ENCODE results near the gene CLOCK.
"Not testable (repeated sequence)": the region's sequence is repeated elsewhere in the genome, so short reads cannot be mapped to it uniquely, and the experiment has no call there.

The CLOCK gene

DNA sequence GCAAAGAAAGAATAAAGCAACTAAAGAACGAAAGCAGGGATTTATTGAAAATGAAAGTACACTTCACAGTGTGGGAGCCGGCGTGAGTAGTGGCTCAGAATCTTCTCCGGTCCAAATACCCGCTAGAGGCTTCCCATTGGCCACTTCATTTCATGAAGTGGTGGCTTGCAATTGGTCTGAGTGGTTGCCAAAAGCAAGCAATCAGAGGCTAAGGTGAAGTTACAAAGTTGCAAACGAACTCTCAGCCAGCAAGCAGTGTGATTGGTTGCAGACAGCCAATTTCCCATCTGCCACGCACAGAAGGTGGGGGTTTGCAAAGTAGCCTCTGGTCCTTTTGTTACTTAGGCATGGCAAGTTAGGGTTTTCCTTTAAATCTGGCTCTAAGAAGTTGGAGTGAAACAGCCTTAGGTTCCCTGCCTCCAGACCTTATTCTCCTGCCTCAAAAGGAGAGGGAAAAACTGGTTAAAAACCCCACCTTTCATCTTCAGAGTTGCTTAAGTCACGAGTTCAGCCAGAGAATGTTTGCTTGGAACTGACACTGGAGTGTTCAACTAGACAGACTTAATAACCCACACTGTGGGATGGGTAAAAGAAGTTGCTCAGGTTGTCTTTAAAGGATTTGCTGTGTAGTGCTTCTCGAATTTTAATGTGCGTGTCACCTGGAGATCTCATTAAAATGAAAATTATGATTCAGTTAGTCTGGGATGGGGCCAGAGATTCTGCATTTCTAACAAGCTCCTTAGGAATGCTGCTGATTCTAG lies 6.9 kb upstream of the CLOCK start:
- Histone ChIP-seq H2AFZ (ENCODE audit: low read depth, low read length) (no peak overlapping the region), H3K4me3 (ENCODE audit: low read length) (no peak overlapping the region), H3K27me3 (ENCODE audit: insufficient read depth, low read length) (no peaks in the 10 kb centered on the region), H3K4me1 (ENCODE audit: insufficient read depth, low read length) (no peaks in the 10 kb centered on the region), H3K36me3 (ENCODE audit: insufficient read depth, low read length) (no peaks in the 10 kb centered on the region), H3K9me3 (ENCODE audit: low read length) (no peaks in the 10 kb centered on the region)

- H3K36me3 ChIP-seq (ENCODE audit: insufficient read depth, low read length); H3K4me1 ChIP-seq (ENCODE audit: insufficient read depth, low read length); H3K27me3 ChIP-seq (ENCODE audit: insufficient read depth, low read length); H3K9me3 ChIP-seq (ENCODE audit: low read length); H3K4me3 ChIP-seq (ENCODE audit: low read length); H2AFZ ChIP-seq (ENCODE audit: low read depth, low read length): not testable (repeated sequence)
These were observed 5.3 kb upstream of the CLOCK start for GRCh38 chr4:55551964-55552363.

DNA sequence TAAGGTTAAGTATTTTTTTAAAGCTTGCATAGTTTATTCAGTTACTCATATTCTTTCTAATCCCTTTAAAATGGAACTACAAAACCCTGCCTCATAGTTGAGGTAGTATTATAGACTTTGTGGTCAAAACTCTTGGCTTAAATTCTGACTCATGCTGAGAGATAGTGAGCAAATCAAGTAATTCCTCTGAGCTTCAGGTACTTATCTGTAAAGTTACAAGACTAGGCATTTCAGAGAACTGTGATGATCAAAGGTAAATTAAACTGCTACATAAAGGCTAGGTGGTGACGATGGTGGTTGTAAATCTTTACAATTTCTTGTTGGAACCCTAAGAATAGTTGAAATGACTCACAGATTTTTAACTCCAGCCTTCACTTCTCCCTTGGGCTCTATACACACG lies 3.2 kb upstream of the CLOCK start:
- Histone ChIP-seq H3K27me3 (ENCODE audit: insufficient read depth, low read length) (no peaks in the 10 kb centered on the region), H3K4me3 (ENCODE audit: low read length) (no peak overlapping the region), H3K4me1 (ENCODE audit: insufficient read depth, low read length) (peaks cover 6% of the 10 kb centered on the region), H2AFZ (ENCODE audit: low read depth, low read length) (no peak overlapping the region), H3K36me3 (ENCODE audit: insufficient read depth, low read length) (no peaks in the 10 kb centered on the region), H3K9me3 (ENCODE audit: low read length) (no peaks in the 10 kb centered on the region)

- Histone ChIP-seq H3K4me1 (ENCODE audit: insufficient read depth, low read length) (peaks cover 18% of the 10 kb centered on the region), H3K9me3 (ENCODE audit: low read length) (no peaks in the 10 kb centered on the region), H3K4me3 (ENCODE audit: low read length) (peak overlapping the region; percentile 73)
These were observed 1.2 kb upstream of the CLOCK start for GRCh38 chr4:55547918-55548317.

DNA sequence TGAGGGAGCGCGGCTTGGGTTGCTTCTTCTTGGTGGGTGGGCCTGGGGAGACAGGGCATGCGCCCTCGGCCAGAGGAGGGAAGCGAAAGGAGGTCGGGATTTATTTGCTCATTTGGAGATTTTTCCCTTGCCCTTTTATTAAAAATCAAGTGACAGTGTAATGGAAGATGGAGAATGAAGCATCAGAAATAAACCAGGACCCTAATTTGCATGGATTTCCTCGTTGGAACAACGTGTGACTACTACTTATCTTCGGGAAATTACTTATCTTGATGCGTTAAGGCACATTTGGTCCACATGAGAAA lies 709 bp upstream of the CLOCK start:
- H3K9me3 ChIP-seq (ENCODE audit: low read length): no peaks in the 10 kb centered on the region
- peaks cover 18% of the 10 kb centered on the region for H3K4me1 ChIP-seq (ENCODE audit: insufficient read depth, low read length)
- H3K4me3 ChIP-seq (ENCODE audit: low read length): peak overlapping the region; percentile 73
- H3K36me3 ChIP-seq (ENCODE audit: insufficient read depth, low read length): no peaks in the 10 kb centered on the region
- H2AFZ ChIP-seq (ENCODE audit: low read depth, low read length): peak overlapping the region; percentile 59
- no peaks in the 10 kb centered on the region for H3K27me3 ChIP-seq (ENCODE audit: insufficient read depth, low read length)

More at GRCh38 chr4:55547918-55548317, 1.2 kb upstream of the CLOCK start:
- Histone ChIP-seq H3K36me3 (ENCODE audit: insufficient read depth, low read length) (no peaks in the 10 kb centered on the region), H3K27me3 (ENCODE audit: insufficient read depth, low read length) (no peaks in the 10 kb centered on the region), H2AFZ (ENCODE audit: low read depth, low read length) (peak overlapping the region; percentile 59)

DNA sequence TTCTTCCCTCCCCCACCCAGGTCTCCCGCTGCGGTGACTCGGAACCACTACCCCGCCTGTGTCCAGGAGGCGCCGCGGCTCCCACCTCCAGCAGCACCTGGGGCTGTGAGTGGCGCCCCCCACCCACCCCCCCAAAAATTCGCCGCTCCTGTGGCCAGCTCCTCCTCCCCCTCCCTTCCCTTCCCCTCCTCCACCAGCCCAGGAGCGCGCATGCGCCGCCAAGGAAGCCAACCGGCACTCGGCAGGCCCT lies 278 bp downstream of the CLOCK start:
- Histone ChIP-seq H3K36me3 (ENCODE audit: insufficient read depth, low read length) (no peaks in the 10 kb centered on the region), H3K4me3 (ENCODE audit: low read length) (peak overlapping the region; percentile 73), H3K27me3 (ENCODE audit: insufficient read depth, low read length) (no peaks in the 10 kb centered on the region), H3K9me3 (ENCODE audit: low read length) (no peaks in the 10 kb centered on the region), H2AFZ (ENCODE audit: low read depth, low read length) (peak overlapping the region; percentile 59), H3K4me1 (ENCODE audit: insufficient read depth, low read length) (peaks cover 18% of the 10 kb centered on the region)

DNA sequence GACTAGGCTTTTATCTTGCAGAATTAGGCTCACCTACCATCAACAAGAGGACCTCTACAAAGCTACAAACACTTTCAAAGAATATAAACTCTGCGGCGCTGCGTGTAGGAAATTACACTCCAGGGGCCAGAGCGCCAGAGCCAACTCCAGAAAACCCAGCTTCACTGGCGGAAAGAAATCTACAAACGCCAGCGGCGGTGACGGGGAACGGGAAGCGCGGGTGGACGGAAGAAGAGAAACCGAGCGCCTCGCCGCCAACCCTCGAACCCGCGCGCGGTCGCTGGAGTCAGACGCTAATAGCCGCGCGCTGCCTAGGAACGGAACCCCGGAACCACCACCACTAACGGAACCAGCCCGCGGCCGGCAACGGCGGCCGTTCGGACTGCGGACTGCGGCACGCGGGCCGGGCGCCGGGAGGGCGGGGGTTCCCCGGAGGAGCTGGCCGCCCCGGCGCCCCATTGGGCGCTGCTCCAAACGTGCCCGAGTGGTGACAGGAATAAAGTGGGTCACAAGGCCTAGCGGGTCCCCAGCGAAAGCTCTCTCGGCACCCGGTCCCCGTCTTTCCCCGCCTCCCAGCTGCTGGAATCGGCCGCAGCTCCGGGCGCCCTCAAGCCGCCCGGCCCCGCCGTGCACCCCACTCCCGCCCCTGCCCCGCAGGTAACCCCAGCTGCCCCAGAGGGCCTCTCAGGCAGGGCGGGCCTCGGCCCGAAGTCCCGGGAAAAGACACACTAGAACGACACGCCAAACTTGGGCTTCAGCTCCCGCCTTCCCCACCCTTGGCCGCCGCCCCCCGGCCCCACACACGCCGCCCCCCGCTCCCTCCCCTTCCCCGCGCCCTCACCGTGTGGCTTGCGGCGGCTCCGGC lies 836 bp downstream of the CLOCK start:
- H3K4me3 ChIP-seq (ENCODE audit: low read length): peak overlapping the region; percentile 73
- peak overlapping the region; percentile 78 for H2AFZ ChIP-seq (ENCODE audit: low read depth, low read length)
- no peaks in the 10 kb centered on the region for H3K36me3 ChIP-seq (ENCODE audit: insufficient read depth, low read length)
- no peaks in the 10 kb centered on the region for H3K9me3 ChIP-seq (ENCODE audit: low read length)
- H3K4me1 ChIP-seq (ENCODE audit: insufficient read depth, low read length): peaks cover 18% of the 10 kb centered on the region
- no peaks in the 10 kb centered on the region for H3K27me3 ChIP-seq (ENCODE audit: insufficient read depth, low read length)

- no peaks in the 10 kb centered on the region for H3K9me3 ChIP-seq (ENCODE audit: low read length)
- no peaks in the 10 kb centered on the region for H3K27me3 ChIP-seq (ENCODE audit: insufficient read depth, low read length)
- H2AFZ ChIP-seq (ENCODE audit: low read depth, low read length): peak overlapping the region; percentile 78
- H3K36me3 ChIP-seq (ENCODE audit: insufficient read depth, low read length): no peaks in the 10 kb centered on the region
- peak overlapping the region; percentile 73 for H3K4me3 ChIP-seq (ENCODE audit: low read length)
- peaks cover 18% of the 10 kb centered on the region for H3K4me1 ChIP-seq (ENCODE audit: insufficient read depth, low read length)
These were observed 1.6 kb downstream of the CLOCK start for GRCh38 chr4:55545151-55545550.

DNA sequence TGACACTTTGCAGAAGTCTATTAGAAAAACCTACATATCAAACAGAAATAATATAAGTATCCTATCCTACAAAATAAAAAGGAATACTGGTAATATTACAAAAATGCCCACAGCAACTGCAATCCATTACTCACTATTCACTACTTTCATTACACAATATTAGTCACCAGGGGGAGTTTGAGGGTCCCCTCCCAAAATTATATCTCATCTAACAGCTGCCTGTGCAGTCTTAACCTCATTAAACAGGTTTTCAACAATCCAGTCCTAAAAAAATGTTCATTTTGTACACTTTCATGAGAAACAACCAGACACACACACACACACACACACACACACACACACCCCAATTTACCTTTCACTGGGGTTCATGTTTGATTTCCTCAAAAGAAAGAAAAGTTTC lies 2.9 kb downstream of the CLOCK start:
- Histone ChIP-seq H3K4me3 (ENCODE audit: low read length) (no peak overlapping the region), H3K36me3 (ENCODE audit: insufficient read depth, low read length) (no peaks in the 10 kb centered on the region), H3K4me1 (ENCODE audit: insufficient read depth, low read length) (peaks cover 18% of the 10 kb centered on the region), H3K27me3 (ENCODE audit: insufficient read depth, low read length) (no peaks in the 10 kb centered on the region), H2AFZ (ENCODE audit: low read depth, low read length) (no peak overlapping the region), H3K9me3 (ENCODE audit: low read length) (no peaks in the 10 kb centered on the region)

DNA sequence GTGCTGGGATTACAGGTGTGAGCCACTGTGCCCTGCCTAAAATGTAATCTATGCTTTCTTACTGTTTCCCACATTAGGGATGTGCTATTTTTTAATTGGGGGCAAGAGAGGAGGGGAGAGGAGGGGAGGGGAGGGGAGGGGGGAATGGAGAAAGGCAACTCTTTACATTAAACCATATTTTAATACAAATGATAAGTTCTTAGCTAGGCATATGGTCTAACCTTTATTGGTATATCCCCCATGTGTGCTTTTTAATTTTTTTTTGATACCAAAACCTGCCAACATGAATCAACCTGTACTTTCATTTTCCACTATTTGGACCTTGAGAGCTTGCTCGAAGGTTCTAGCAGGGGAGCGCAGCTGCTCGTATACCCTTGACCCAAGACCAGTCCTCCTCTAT lies 6.4 kb downstream of the CLOCK start:
- H2AFZ ChIP-seq (ENCODE audit: low read depth, low read length): no peak overlapping the region
- H3K36me3 ChIP-seq (ENCODE audit: insufficient read depth, low read length): no peaks in the 10 kb centered on the region
- H3K9me3 ChIP-seq (ENCODE audit: low read length): peaks cover 3% of the 10 kb centered on the region
- H3K4me3 ChIP-seq (ENCODE audit: low read length): no peak overlapping the region
- H3K4me1 ChIP-seq (ENCODE audit: insufficient read depth, low read length): peaks cover 11% of the 10 kb centered on the region
- no peaks in the 10 kb centered on the region for H3K27me3 ChIP-seq (ENCODE audit: insufficient read depth, low read length)

DNA sequence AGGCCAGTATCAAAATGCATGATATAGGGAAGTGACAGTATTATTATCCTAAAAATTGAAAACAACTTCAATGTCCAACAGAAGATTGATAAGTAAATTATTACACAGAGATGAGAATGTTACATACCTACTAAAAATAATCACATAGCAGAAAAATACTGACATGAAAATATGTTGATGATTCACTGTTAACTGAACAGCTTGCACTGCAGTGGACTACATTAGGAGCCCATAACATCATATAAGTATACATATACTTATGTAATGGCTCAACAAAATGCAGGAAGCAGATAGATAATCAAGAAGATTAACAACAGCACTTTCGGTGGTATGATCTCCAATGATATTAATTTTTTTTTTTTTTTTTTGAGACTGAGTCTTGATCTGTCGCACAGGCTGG lies 7.1 kb downstream of the CLOCK start:
- H3K4me3 ChIP-seq (ENCODE audit: low read length): no peak overlapping the region
- H3K36me3 ChIP-seq (ENCODE audit: insufficient read depth, low read length): no peaks in the 10 kb centered on the region
- peaks cover 5% of the 10 kb centered on the region for H3K9me3 ChIP-seq (ENCODE audit: low read length)
- H2AFZ ChIP-seq (ENCODE audit: low read depth, low read length): no peak overlapping the region
- H3K27me3 ChIP-seq (ENCODE audit: insufficient read depth, low read length): no peaks in the 10 kb centered on the region
- H3K4me1 ChIP-seq (ENCODE audit: insufficient read depth, low read length): peaks cover 10% of the 10 kb centered on the region

- H3K27me3 ChIP-seq (ENCODE audit: insufficient read depth, low read length): no peaks in the 10 kb centered on the region
- H3K36me3 ChIP-seq (ENCODE audit: insufficient read depth, low read length): no peaks in the 10 kb centered on the region
- no peak overlapping the region for H2AFZ ChIP-seq (ENCODE audit: low read depth, low read length)
- H3K4me1 ChIP-seq (ENCODE audit: insufficient read depth, low read length): no peaks in the 10 kb centered on the region
- no peak overlapping the region for H3K4me3 ChIP-seq (ENCODE audit: low read length)
- H3K9me3 ChIP-seq (ENCODE audit: low read length): peaks cover 8% of the 10 kb centered on the region
These were observed 8.2 kb downstream of the CLOCK start for GRCh38 chr4:55538531-55538930.

GRCh38 chr4:55534306-55534705 lies 12.4 kb downstream of the CLOCK start:
- H3K9me3 ChIP-seq (ENCODE audit: low read length): peaks cover 12% of the 10 kb centered on the region
- H3K27me3 ChIP-seq (ENCODE audit: insufficient read depth, low read length): no peaks in the 10 kb centered on the region
- no peaks in the 10 kb centered on the region for H3K4me1 ChIP-seq (ENCODE audit: insufficient read depth, low read length)
- H3K4me3 ChIP-seq (ENCODE audit: low read length): no peak overlapping the region
- no peaks in the 10 kb centered on the region for H3K36me3 ChIP-seq (ENCODE audit: insufficient read depth, low read length)
- no peak overlapping the region for H2AFZ ChIP-seq (ENCODE audit: low read depth, low read length)
